HL-60 (cell line): ENCODE results near the gene WDR1.

Source experiments
- DNase-seq, 2 experiments: peaks; one replicate each; pipeline ENCODE4 v3.0.0-alpha.2; 2010 to 2020; ENCODE audit warnings: low read depth in 1 of 2, low spot score in 1 of 2
- H3K27ac ChIP-seq: fragments of 250-450 bp; sonication (Bioruptor Pico); replicated peaks from 2 replicates; pipeline ENCODE4 v1.5.1; 2020; ENCODE audit warnings: mild to moderate bottlenecking, moderate library complexity
- H3K27me3 ChIP-seq: fragments of 250-450 bp; sonication (Bioruptor Pico); 2 replicates; pipeline ENCODE4 v1.5.1; 2021; ENCODE audit warnings: mild to moderate bottlenecking, moderate library complexity; ENCODE audit not compliant: insufficient read depth, poor library complexity, severe bottlenecking
- H3K4me3 ChIP-seq: replicated peaks from 2 replicates; pipeline ENCODE4 v1.5.1; 2011; ENCODE audit warnings: mild to moderate bottlenecking, control low read depth, low read length; ENCODE audit not compliant: insufficient read depth
- GABPA ChIP-seq: IDR thresholded peaks from 2 replicates; pipeline ENCODE4 v1.6.1; 2012; ENCODE audit warnings: low read depth
- POLR2AphosphoS5 ChIP-seq: IDR thresholded peaks from 2 replicates; pipeline ENCODE4 v1.6.1; 2012; ENCODE audit warnings: low read depth
- SPI1 ChIP-seq: IDR thresholded peaks from 2 replicates; pipeline ENCODE4 v1.6.1; 2012; ENCODE audit warnings: low read depth, mild to moderate bottlenecking, borderline replicate concordance
- TF ChIP-seq, protein P1 (sequence below): IDR thresholded peaks from one replicate; pipeline ENCODE4 v1.5.1; 2011; ENCODE audit warnings: low read length, control low read depth, inconsistent platforms; ENCODE audit not compliant: insufficient read depth
- TF ChIP-seq, protein P2 (sequence below): IDR thresholded peaks from 2 replicates; pipeline ENCODE4 v1.6.1; 2012; ENCODE audit warnings: low read depth; ENCODE audit not compliant: insufficient replicate concordance

WDR1 gene

DNA sequence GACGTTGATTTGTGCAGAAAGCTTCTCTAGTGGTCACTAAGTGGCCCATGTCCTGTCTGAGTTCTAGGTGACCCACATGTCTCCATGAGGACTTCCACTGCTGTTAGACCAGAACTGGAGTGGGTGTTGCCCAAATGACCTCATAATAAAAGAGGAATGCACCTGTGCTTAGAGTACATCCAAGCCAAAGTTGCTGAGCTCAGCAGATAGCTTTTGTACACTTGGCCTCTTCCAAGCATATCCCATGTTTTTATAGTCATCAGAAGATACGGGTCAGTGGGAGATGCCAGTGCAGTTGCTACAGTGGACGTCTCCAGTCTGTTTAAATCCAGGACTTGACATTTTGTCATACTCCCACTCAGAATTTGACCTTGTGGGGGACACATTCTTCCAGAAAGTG is 37.6 kb upstream of the WDR1 start:
- H3K27ac ChIP-seq = no peak overlapping the region
- no peak for DNase-seq
- H3K27me3 ChIP-seq = no peaks in the 10 kb centered on the region
- TF ChIP-seq, protein P1, sequence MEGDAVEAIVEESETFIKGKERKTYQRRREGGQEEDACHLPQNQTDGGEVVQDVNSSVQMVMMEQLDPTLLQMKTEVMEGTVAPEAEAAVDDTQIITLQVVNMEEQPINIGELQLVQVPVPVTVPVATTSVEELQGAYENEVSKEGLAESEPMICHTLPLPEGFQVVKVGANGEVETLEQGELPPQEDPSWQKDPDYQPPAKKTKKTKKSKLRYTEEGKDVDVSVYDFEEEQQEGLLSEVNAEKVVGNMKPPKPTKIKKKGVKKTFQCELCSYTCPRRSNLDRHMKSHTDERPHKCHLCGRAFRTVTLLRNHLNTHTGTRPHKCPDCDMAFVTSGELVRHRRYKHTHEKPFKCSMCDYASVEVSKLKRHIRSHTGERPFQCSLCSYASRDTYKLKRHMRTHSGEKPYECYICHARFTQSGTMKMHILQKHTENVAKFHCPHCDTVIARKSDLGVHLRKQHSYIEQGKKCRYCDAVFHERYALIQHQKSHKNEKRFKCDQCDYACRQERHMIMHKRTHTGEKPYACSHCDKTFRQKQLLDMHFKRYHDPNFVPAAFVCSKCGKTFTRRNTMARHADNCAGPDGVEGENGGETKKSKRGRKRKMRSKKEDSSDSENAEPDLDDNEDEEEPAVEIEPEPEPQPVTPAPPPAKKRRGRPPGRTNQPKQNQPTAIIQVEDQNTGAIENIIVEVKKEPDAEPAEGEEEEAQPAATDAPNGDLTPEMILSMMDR = no peak
- no peak for TF ChIP-seq POLR2AphosphoS5
- TF ChIP-seq SPI1 = no peak
- TF ChIP-seq, protein P2, sequence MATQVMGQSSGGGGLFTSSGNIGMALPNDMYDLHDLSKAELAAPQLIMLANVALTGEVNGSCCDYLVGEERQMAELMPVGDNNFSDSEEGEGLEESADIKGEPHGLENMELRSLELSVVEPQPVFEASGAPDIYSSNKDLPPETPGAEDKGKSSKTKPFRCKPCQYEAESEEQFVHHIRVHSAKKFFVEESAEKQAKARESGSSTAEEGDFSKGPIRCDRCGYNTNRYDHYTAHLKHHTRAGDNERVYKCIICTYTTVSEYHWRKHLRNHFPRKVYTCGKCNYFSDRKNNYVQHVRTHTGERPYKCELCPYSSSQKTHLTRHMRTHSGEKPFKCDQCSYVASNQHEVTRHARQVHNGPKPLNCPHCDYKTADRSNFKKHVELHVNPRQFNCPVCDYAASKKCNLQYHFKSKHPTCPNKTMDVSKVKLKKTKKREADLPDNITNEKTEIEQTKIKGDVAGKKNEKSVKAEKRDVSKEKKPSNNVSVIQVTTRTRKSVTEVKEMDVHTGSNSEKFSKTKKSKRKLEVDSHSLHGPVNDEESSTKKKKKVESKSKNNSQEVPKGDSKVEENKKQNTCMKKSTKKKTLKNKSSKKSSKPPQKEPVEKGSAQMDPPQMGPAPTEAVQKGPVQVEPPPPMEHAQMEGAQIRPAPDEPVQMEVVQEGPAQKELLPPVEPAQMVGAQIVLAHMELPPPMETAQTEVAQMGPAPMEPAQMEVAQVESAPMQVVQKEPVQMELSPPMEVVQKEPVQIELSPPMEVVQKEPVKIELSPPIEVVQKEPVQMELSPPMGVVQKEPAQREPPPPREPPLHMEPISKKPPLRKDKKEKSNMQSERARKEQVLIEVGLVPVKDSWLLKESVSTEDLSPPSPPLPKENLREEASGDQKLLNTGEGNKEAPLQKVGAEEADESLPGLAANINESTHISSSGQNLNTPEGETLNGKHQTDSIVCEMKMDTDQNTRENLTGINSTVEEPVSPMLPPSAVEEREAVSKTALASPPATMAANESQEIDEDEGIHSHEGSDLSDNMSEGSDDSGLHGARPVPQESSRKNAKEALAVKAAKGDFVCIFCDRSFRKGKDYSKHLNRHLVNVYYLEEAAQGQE = no peak
- no peak for TF ChIP-seq GABPA
- H3K4me3 ChIP-seq = no peak overlapping the region

DNA sequence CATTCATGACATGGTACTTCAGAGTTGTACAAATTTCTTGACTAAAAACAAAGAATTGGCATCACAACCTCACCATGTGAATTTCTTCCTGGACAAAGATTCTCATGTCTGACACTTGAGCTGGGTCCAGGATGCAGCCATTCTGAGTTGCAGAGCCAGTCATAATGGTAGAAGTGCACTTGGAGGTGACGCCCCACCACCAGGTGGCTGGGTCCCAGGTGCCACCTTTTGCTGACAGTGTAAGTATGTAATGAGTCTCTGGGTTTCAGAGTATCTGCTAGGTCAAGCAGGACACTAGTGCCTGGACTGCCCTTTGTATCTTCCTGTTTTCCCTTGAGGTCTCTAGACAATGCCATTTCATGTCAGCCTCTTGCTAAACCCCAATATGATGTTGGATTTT is 36.6 kb upstream of the WDR1 start:
- DNase-seq = no peak
- H3K4me3 ChIP-seq = no peak overlapping the region
- no peaks in the 10 kb centered on the region for H3K27me3 ChIP-seq
- TF ChIP-seq, protein P1 = no peak
- no peak for TF ChIP-seq POLR2AphosphoS5
- H3K27ac ChIP-seq = no peak overlapping the region

DNA sequence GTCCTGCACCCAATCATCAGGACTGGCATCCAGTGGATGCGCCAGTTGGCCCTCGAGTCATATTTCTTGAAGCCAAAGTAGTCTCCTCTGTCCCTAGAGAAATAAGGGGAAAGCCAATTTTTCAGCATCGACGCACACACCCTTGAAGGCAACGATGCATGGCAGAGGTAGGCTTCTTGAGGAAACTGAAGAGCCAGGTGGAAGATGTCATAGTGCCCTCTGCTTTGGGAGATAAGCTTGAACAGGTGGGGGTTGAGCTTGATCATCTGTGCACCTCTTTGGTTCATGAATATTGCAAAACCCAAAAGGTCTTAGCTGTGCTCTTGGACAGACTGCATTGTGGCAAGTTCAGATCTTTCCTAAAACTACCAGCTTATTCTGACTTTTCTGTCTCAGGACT is 34.6 kb upstream of the WDR1 start:
- H3K27ac ChIP-seq = no peak overlapping the region
- no peak overlapping the region for H3K4me3 ChIP-seq
- DNase-seq = no peak
- H3K27me3 ChIP-seq = no peaks in the 10 kb centered on the region
- TF ChIP-seq GABPA (no peak), SPI1 (no peak), POLR2AphosphoS5 (no peak)
- TF ChIP-seq, protein P1 = no peak
- TF ChIP-seq, protein P2 = no peak

DNA sequence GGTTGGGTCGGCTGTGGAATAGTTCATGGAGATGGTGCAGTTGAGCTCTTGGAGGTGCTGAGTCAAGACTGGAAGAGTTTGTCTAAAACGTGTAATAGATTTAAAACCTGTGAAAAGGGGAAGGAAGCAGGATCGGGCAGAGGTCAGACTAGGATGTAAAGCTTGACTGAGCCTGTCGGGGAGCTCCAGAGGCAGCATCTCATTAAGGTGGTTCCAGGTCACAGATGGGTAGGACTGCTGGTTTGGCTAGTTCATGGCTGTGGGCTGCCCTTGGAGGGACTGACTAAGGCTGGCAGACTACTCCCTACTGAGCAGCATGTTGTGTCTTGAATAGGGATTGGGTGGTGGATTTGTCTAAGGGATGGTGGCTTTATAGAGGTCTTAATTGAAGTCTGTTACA is 28.4 kb upstream of the WDR1 start:
- no peak overlapping the region for H3K4me3 ChIP-seq
- H3K27me3 ChIP-seq = no peaks in the 10 kb centered on the region
- no peak overlapping the region for H3K27ac ChIP-seq
- DNase-seq = no peak
- TF ChIP-seq, protein P1 = no peak
- TF ChIP-seq, protein P2 = no peak
- TF ChIP-seq POLR2AphosphoS5 (no peak), SPI1 (no peak), GABPA (no peak)
